ENCODE measurements around the gene ANAPC5.
"Not testable (repeated sequence)": the region's sequence is repeated elsewhere in the genome, so short reads cannot be mapped to it uniquely, and the experiment has no call there.

ANAPC5 gene

GRCh38 chr12:121284551-121285390, 67.4 kb downstream of the ANAPC5 start:
- DNase-seq (ENCODE audit: low read depth): no peak

GRCh38 chr12:121283841-121284240, 68.4 kb downstream of the ANAPC5 start:
- DNase-seq (ENCODE audit: low read depth): no peak

- no peak for DNase-seq (ENCODE audit: low read depth)
Observed at GRCh38 chr12:121283388-121283787, 68.8 kb downstream of the ANAPC5 start.

GRCh38 chr12:121282910-121283309, 69.3 kb downstream of the ANAPC5 start:
- not testable (repeated sequence) for DNase-seq (ENCODE audit: low read depth)

- DNase-seq (ENCODE audit: low read depth): no peak
Observed at GRCh38 chr12:121282072-121282742, 70.0 kb downstream of the ANAPC5 start.

GRCh38 chr12:121281116-121281515, 71.1 kb downstream of the ANAPC5 start:
- DNase-seq (ENCODE audit: low read depth): not testable (repeated sequence)

- DNase-seq (ENCODE audit: low read depth): not testable (repeated sequence)
Observed at GRCh38 chr12:121280531-121280930, 71.7 kb downstream of the ANAPC5 start.

GRCh38 chr12:121279507-121279915, 72.7 kb downstream of the ANAPC5 start:
- DNase-seq (ENCODE audit: low read depth): no peak

- no peak for DNase-seq (ENCODE audit: low read depth)
Observed at GRCh38 chr12:121279071-121279375, 73.2 kb downstream of the ANAPC5 start.

GRCh38 chr12:121278169-121279070, 73.8 kb downstream of the ANAPC5 start:
- DNase-seq (ENCODE audit: low read depth): no peak

GRCh38 chr12:121277374-121277759, 74.8 kb downstream of the ANAPC5 start:
- no peak for DNase-seq (ENCODE audit: low read depth)

- no peak for DNase-seq (ENCODE audit: low read depth)
Observed at GRCh38 chr12:121274036-121274763, 78.0 kb downstream of the ANAPC5 start.

GRCh38 chr12:121273364-121273896, 78.8 kb downstream of the ANAPC5 start:
- DNase-seq (ENCODE audit: low read depth): no peak

- DNase-seq (ENCODE audit: low read depth): no peak
Observed at GRCh38 chr12:121267822-121268221, 84.4 kb downstream of the ANAPC5 start.

GRCh38 chr12:121264951-121265515, 87.2 kb downstream of the ANAPC5 start:
- no peak for DNase-seq (ENCODE audit: low read depth)

GRCh38 chr12:121264135-121264534, 88.1 kb downstream of the ANAPC5 start:
- DNase-seq (ENCODE audit: low read depth): no peak

GRCh38 chr12:121263206-121263935, 88.8 kb downstream of the ANAPC5 start:
- DNase-seq (ENCODE audit: low read depth): no peak

GRCh38 chr12:121261398-121261797, 90.8 kb downstream of the ANAPC5 start:
- no peak for DNase-seq (ENCODE audit: low read depth)

- no peak for DNase-seq (ENCODE audit: low read depth)
Observed at GRCh38 chr12:121260091-121260490, 92.1 kb downstream of the ANAPC5 start.

GRCh38 chr12:121259074-121259473, 93.1 kb downstream of the ANAPC5 start:
- DNase-seq (ENCODE audit: low read depth): no peak

Measured in stimulated activated CD8-positive, alpha-beta memory T cell treated with anti-CD3 and anti-CD28 coated beads, Interleukin-4, amount 100 ng/mL, for 24 hours (primary cell).